Heart left ventricle (tissue), 16 donors: Measurements from ENCODE around the gene METRNL. TPM values are rescaled to one million over a fixed set of nuclear protein-coding genes. Genes with fewer than 3 reads are reported as not detected.
"Not testable (repeated sequence)": the region's sequence is repeated elsewhere in the genome, so short reads cannot be mapped to it uniquely, and the experiment has no call there.

Experiments used
- ATAC-seq, 4 donors: fragments of 200-7000 bp; cut with Tn5 transposase; one replicate each; pipeline ENCODE4 v1.9.1; 2020 to 2022; ENCODE audit warnings: moderate library complexity in 4 of 4, mild to moderate bottlenecking in 3 of 4, moderate number of reproducible peaks in 1 of 4
- DNase-seq, 5 donors: peaks; one replicate each; pipeline ENCODE4 v3.0.0-alpha.2; 2020
- H3K27ac ChIP-seq, 12 donors: fragments of 200-600 bp; sonication (generic) in 4 of 12; one replicate each; pipeline versions ENCODE4 v1.5.0 to v1.8.0; 2016 to 2022; ENCODE audit warnings: mild to moderate bottlenecking in 2 of 12
- H3K27me3 ChIP-seq, 9 donors: fragments of 200-600 bp; sonication (generic) in 2 of 9; one replicate each; pipeline versions ENCODE4 v1.5.1 to v1.8.0; 2016 to 2022; ENCODE audit warnings: mild to moderate bottlenecking in 3 of 9
- H3K36me3 ChIP-seq, 9 donors: fragments of 200-600 bp; sonication (generic) in 2 of 9; one replicate each; pipeline versions ENCODE4 v1.5.0 to v1.8.0; 2018 to 2022; ENCODE audit warnings: mild to moderate bottlenecking in 2 of 9
- H3K4me1 ChIP-seq, 12 donors: fragments of 200-600 bp; sonication (generic) in 4 of 12; one replicate each; pipeline versions ENCODE4 v1.5.0 to v1.8.0; 2016 to 2022; ENCODE audit warnings: mild to moderate bottlenecking in 3 of 12
- H3K4me3 ChIP-seq, 12 donors: fragments of 200-600 bp; sonication (generic) in 4 of 12; one replicate each; pipeline versions ENCODE4 v1.5.0 to v1.8.0; 2017 to 2022; ENCODE audit warnings: mild to moderate bottlenecking in 9 of 12, moderate library complexity in 4 of 12
- H3K9me3 ChIP-seq, 12 donors: fragments of 200-600 bp; sonication (generic) in 4 of 12; one replicate each; pipeline versions ENCODE4 v1.5.0 to v1.8.0; 2016 to 2022; ENCODE audit warnings: mild to moderate bottlenecking in 1 of 12
- POLR2A ChIP-seq, 2 donors: fragments of 450-650 bp; IDR thresholded peaks; one replicate each; pipeline ENCODE4 v1.6.1; 2017; ENCODE audit warnings: antibody characterized with exemption in 2 of 2, mild to moderate bottlenecking in 2 of 2, moderate library complexity in 2 of 2
- WGBS, 4 donors: extraction: QIAGEN DNeasy Blood & Tissue Kit in 2 of 4; methylation state at CpG; one replicate each; pipeline versions ENCODE4 v1.1.5 to v1.1.7; 2013 to 2018; 5-methylcytosine and 5-hydroxymethylcytosine counted together
- intact Hi-C, 10 donors: fragments of 100-400 bp; cut with DNase I; formaldehyde crosslinking; loops; one replicate each; pipeline versions ENCODE4 v1.11.1 to v1.14.2; 2022
- polyA plus RNA-seq, 2 donors: library from polyadenylated mRNA; stranded (reverse); fragments of 200-250 nt; gene quantifications; one replicate each; pipeline ENCODE4 v1.2.3, GENCODE V29; 2013
- total RNA-seq, 9 donors: library from RNA; depleted of rRNA in 2 of 9; stranded (reverse); fragments of >200 nt in 2 of 9; fragmentation: NEBNext Ultra II Directional in 3 of 9; extraction: Animal tissue kit (Norgen Biotek cat#: 25700) in 3 of 9; gene quantifications; one replicate each; pipeline versions ENCODE4 v1.1.0 to v1.2.4, GENCODE V29; 2016 to 2023
- TF ChIP-seq, protein P1 (sequence below), 12 donors: fragments of 200-600 bp; sonication (generic) in 4 of 12; IDR thresholded peaks; one replicate each; pipeline versions ENCODE4 v1.5.0 to v1.8.0; 2018 to 2022; ENCODE audit warnings: antibody characterized with exemption in 12 of 12, mild to moderate bottlenecking in 5 of 12
- donor health status: ischemic (EF 13 %, LVEDD 7.1; RV severe dilation, severe dysfunction).
- donor health status: healthy with polysubstance abuse.
- donor health status: DM: no; HTN: yes; CAD: no.
- donor health status: DM: no; HTN: no; CAD: no.
- donor health status: ischemic (EF 25% LVEDD 6.9; RV normal size, moderate dysfunction).
- donor health status: ischemic (EF 25% LVEDD 5.7; RV mildly dilated, moderate dysfunction).
- donor health status: healthy.
- donor health status: DM: yes; HTN: yes; CAD: no.
- donor health status: ischemic (EF 35%, LVEDD 5.7; RV mildly dilated, moderate dysfunction).
- donor health status: nonischemic (EF 11% LVEDD 7.7; RV severe dilation, severe dysfunction).
- donor health status: DM: yes; HTN: yes; CAD: no.
- donor health status: PGD.
- donor health status: ischemic (EF 29% LVEDD 5.4; RV normal size, mild dysfunction).
- donor health status: nonischemic (EF 23%, LVEDD 6.1; RV moderate dilation, normal function).

Gene METRNL
- total and polyA plus RNA-seq, 11 donors: 59.4 to 144 (median 79.5) TPM

DNA sequence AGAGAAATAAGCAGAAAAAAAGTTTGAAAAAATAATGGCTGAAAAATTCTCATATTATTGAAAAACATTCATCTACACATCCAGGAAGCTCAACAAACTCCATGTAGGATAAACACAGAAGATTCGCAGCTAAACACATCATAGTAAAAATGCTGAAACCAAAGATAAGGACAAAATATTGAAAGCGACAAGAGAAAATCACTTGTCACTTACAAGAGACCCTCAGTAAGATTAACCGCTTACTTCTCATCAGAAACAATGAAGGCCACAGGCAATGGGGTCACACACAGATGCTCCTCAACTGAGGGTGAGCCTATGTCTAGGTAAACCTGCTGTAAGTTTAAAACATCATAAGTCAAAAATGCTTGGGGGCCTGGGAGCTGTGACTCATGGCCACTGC lies 38.1 kb upstream of the METRNL start:
- Histone ChIP-seq H3K27me3 (no peaks in the 10 kb centered on the region), H3K4me1 (no peaks in the 10 kb centered on the region), H3K9me3 (peaks cover 0 to 33% (median 15%) of the 10 kb centered on the region in 12 donors), H3K4me3 (no peak overlapping the region), H3K36me3 (peaks cover 0 to 36% (median 5%) of the 10 kb centered on the region in 9 donors), H3K27ac (no peak overlapping the region)
- intact Hi-C loops: loop anchor here in 1 of 10 donors (10.0 kb wide), 1 partner anchor 47 kb away; no protein-coding TSS in a partner anchor
- no peak for DNase-seq
- 97 to 98% (median 97%) methylated on average over 3 of the region's 3 CpGs for WGBS, 4 donors
- no peak for ATAC-seq
- no peak for TF ChIP-seq POLR2A (IDR thresholded peaks at IDR 0.05)
- TF ChIP-seq, protein P1, sequence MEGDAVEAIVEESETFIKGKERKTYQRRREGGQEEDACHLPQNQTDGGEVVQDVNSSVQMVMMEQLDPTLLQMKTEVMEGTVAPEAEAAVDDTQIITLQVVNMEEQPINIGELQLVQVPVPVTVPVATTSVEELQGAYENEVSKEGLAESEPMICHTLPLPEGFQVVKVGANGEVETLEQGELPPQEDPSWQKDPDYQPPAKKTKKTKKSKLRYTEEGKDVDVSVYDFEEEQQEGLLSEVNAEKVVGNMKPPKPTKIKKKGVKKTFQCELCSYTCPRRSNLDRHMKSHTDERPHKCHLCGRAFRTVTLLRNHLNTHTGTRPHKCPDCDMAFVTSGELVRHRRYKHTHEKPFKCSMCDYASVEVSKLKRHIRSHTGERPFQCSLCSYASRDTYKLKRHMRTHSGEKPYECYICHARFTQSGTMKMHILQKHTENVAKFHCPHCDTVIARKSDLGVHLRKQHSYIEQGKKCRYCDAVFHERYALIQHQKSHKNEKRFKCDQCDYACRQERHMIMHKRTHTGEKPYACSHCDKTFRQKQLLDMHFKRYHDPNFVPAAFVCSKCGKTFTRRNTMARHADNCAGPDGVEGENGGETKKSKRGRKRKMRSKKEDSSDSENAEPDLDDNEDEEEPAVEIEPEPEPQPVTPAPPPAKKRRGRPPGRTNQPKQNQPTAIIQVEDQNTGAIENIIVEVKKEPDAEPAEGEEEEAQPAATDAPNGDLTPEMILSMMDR (IDR thresholded peaks at IDR 0.05): no peak

DNA sequence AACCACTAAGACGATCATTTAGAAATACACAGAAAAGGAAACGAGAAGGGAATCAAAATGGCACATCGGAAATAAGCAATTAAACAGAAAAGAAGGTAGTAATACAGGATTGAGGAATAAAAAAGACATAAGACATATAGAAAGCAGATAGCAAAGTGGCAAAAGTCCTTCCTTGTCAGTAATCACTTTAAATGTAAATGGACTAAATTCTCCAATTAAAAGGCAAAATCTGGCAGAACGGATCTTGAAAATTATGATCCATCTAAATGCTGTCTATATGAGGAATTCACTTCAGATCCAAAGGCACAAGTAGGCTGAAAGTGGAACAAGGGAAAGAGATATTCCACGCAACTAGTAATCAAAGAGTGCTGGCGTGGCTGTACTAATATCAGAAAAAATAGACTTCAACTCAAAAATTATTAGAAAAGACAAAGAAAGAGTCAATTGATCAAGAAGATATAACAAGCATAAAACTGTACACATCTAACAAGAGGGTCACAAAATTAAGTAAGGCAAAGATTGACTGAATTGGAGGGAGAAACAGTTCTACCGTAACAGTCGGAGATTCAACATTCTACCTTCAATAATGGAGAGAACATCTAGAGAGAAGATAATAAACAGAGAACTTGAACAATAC lies 36.8 kb upstream of the METRNL start:
- H3K9me3 ChIP-seq: peaks cover 0 to 39% (median 16%) of the 10 kb centered on the region in 12 donors
- H3K27me3 ChIP-seq: no peaks in the 10 kb centered on the region
- H3K4me1 ChIP-seq: peaks cover 0 to under 1% (median 0%) of the 10 kb centered on the region in 12 donors
- ATAC-seq (no peak), DNase-seq (no peak)
- no peak overlapping the region for H3K4me3 ChIP-seq
- H3K36me3 ChIP-seq: peaks cover 0 to 34% (median 6%) of the 10 kb centered on the region in 9 donors
- TF ChIP-seq, protein P1 (IDR thresholded peaks at IDR 0.05): no peak
- TF ChIP-seq POLR2A (IDR thresholded peaks at IDR 0.05): no peak
- 91 to 92% (median 91%) methylated on average over 8 of the region's 8 CpGs for WGBS, 4 donors
- intact Hi-C loops: loop anchor here in 1 of 10 donors (10.0 kb wide), 1 partner anchor 48 kb away; no protein-coding TSS in a partner anchor
- no peak overlapping the region for H3K27ac ChIP-seq

DNA sequence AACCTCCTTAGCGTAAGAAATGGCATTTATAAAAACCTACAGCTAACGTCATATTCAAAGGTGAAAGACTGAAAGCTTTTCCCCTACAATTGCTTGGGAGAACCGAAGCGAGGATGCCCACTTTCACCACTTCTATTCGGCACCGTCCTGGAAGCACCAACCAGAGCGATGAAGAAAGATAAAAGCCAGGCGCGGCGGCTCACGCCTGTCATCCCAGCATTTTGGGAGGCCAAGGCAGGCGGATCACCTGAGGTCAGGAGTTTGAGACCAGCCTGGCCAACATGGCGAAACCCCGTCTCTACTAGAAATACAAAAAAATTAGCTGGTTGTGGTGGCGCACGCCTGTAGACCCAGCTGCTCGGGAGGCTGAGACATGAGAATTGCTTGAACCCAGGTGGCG lies 34.9 kb upstream of the METRNL start:
- DNase-seq, H3K27me3 ChIP-seq, ATAC-seq, H3K27ac ChIP-seq, H3K4me3 ChIP-seq: not testable (repeated sequence)
- peaks cover 0 to 34% (median 5%) of the 10 kb centered on the region in 9 donors for H3K36me3 ChIP-seq
- peaks cover 0 to 12% (median 0%) of the 10 kb centered on the region in 12 donors for H3K4me1 ChIP-seq
- peaks cover 0 to 39% (median 16%) of the 10 kb centered on the region in 12 donors for H3K9me3 ChIP-seq
- intact Hi-C loops: loop anchor here in 1 of 10 donors (10.0 kb wide), 1 partner anchor 50 kb away; no protein-coding TSS in a partner anchor
- WGBS, 4 donors: 96 to 98% (median 97%) methylated on average over 18 of the region's 18 CpGs

DNA sequence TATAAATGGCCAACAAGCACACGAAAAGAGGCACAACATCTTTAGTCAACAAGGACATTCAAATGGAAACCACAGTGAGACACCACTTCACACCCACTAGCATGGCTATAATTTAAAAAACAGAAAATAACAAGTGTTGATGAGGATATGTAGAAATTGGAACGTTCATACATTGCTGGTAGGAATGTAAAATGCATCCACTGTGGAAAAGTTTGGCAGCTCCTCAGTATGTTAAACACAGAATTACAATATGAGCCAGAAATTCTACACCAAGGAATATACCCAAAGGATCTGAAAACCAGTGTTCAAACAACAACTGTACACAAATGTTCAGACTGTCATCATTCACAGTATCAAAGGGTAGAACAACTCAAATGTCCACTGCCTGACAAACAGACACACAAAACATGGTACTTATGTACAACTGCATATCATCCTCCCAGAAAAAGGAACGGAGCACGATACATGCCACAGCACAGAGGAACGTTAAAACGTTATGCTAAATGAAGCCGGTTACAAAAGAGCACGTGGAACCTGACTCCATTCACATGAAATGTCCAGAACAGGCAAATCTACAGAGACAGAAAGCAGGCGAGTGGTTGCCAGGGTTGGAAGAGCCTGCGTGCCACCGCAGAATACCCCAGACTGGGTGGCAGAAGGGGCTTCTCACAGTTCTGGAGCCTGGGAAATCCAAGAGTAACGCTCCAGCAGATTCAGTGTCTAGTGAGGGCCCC lies 32.8 kb upstream of the METRNL start:
- H3K4me3 ChIP-seq: no peak overlapping the region
- ATAC-seq (no peak), DNase-seq (no peak)
- no peak overlapping the region for H3K27ac ChIP-seq
- intact Hi-C loops: loop anchor here in 1 of 10 donors (10.0 kb wide), 1 partner anchor 52 kb away; no protein-coding TSS in a partner anchor
- peaks cover 0 to 22% (median 5%) of the 10 kb centered on the region in 9 donors for H3K36me3 ChIP-seq
- H3K9me3 ChIP-seq: peaks cover 0 to 24% (median 8%) of the 10 kb centered on the region in 12 donors
- 96 to 98% (median 97%) methylated on average over 12 of the region's 12 CpGs for WGBS, 4 donors
- no peaks in the 10 kb centered on the region for H3K27me3 ChIP-seq
- peaks cover 0 to 12% (median 3%) of the 10 kb centered on the region in 12 donors for H3K4me1 ChIP-seq
- no peak for TF ChIP-seq POLR2A (IDR thresholded peaks at IDR 0.05)
- TF ChIP-seq, protein P1 (IDR thresholded peaks at IDR 0.05): no peak
